ENCODE data around the gene CBR1. TPM values are rescaled to one million over a fixed set of nuclear protein-coding genes. Genes with fewer than 3 reads are reported as not detected.

The CBR1 gene
- total RNA-seq, 1 experiment from 2014 or later, result 297 TPM

DNA sequence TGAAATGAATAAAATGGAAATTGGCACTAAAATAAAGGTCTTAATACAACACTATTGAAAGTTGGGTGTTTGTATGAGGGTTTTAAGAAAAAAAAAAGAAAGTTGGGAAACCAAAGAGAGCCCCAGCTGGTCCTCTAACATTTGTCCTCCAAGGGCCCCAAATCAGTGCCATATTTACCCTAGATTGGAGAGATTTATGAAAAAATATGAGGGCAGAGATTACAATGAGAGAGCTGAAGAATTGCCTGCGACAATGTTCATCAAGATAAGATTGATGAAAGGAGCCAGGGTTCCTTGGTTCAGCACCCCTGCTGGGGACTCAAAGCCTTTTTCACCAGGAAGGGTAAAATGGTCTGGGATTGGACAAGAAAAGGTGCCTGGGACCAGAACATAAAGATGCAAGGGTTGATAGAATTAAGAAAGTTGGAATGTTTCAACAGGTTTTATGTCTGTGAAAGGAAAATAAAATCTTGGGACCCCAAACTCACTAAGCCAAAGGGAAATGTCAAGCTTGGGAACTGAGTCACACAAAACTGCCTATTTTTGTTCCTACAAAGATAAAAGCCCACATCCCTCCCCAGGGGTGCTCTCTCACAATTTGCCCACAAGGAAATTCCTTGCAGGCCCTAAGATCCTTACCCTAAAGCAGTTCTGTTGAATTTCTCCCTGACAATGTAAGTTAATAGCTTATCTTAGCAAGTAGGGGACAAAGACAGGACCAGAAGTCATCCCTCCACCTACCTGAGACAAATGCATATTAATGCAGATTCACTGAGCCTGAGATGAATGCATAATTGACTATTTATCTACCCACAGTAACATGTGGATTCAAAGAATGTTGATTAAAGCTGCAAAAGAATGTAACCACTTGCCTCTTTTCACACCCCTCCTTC, 26.8 kb downstream of the CBR1 start:
- CTCF ChIA-PET, result no interaction called here

DNA sequence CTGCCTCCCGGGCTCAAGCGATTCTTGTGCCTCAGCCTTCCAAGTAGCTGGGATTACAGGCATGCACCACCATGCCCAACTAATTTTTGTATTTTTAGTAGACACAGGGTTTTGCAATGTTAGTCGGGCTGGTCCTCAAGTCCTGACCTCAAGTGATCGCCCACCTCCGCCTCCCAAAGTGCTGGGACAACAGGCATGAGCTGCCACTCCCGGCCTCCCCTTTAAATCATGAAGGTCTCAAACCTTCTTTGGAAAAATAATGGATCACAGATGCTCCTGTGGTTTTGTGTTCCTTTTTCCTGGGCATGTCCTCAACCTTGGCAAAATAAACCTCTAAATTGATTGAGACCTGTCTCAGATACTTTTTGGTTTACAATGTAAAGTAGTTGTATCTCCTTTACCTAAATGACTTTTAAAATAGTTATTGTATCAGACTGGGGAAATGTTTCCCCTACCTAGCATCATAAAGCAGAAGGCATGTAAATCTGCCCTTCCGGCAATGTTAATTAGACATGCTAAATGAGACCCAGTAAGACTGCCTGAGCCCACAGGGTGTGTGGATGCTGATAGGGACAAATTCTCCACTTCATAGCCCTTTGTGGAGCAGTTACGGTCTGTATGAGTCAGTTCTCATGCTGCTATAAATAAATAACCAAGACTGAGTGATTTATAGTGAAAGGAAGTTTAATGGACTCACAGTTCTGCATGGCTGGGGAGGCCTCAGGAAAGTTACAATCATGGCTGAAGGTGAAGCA, 27.8 kb downstream of the CBR1 start:
- Histone ChIP-seq H3K79me2 (ENCODE audit: low read length) (no peaks in the 10 kb centered on the region), H3K9ac (ENCODE audit: low read length) (no peak overlapping the region), H3K27ac (ENCODE audit: low read length) (no peak overlapping the region), H3K27me3 (ENCODE audit: low read length) (no peaks in the 10 kb centered on the region), H3K9me2 (replicated peaks; ENCODE audit: low read length) (no peaks in the 10 kb centered on the region), H3K36me3 (ENCODE audit: low read depth, low read length) (peaks cover 2% of the 10 kb centered on the region; the same call in 1 of the 2 replicates), H3F3A (ENCODE audit: low read length, unreplicated experiment) (no peaks in the 10 kb centered on the region), H2AFZ (ENCODE audit: low read length) (no peak overlapping the region), H3K9me3 (ENCODE audit: low read length) (peaks cover 14% of the 10 kb centered on the region; the same call in 1 of the 2 replicates), H3K4me1 (ENCODE audit: insufficient read depth, low read length) (peaks cover 9% of the 10 kb centered on the region), H4K20me1 (ENCODE audit: low read length) (no peaks in the 10 kb centered on the region), H3K4me3 (ENCODE audit: low read length) (no peak overlapping the region), H3K4me2 (ENCODE audit: low read length) (peak overlapping the region; percentile 56)
- no peak for TF ChIP-seq EZH2 (IDR thresholded peaks at IDR 0.05; ENCODE audit: low read length, unreplicated experiment)
- TF ChIP-seq, protein P1, sequence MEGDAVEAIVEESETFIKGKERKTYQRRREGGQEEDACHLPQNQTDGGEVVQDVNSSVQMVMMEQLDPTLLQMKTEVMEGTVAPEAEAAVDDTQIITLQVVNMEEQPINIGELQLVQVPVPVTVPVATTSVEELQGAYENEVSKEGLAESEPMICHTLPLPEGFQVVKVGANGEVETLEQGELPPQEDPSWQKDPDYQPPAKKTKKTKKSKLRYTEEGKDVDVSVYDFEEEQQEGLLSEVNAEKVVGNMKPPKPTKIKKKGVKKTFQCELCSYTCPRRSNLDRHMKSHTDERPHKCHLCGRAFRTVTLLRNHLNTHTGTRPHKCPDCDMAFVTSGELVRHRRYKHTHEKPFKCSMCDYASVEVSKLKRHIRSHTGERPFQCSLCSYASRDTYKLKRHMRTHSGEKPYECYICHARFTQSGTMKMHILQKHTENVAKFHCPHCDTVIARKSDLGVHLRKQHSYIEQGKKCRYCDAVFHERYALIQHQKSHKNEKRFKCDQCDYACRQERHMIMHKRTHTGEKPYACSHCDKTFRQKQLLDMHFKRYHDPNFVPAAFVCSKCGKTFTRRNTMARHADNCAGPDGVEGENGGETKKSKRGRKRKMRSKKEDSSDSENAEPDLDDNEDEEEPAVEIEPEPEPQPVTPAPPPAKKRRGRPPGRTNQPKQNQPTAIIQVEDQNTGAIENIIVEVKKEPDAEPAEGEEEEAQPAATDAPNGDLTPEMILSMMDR (conservative IDR thresholded peaks at IDR 0.05; ENCODE audit: low read depth, low read length), result no peak
- CTCF ChIA-PET, result no interaction called here
- DNase-seq (peak; percentile 64), ATAC-seq (peak; percentile 100)
- no TSS peak for BruUV-seq (replicated peaks)
- POLR2A ChIA-PET (ENCODE audit: unreplicated experiment), result no interaction called here
- intact Hi-C loops (cut with micrococcal nuclease), result no loop called here

More for the DNA sequence above, 26.8 kb downstream of the CBR1 start:
- TF ChIP-seq EZH2 (IDR thresholded peaks at IDR 0.05; ENCODE audit: low read length, unreplicated experiment) (no peak), EZH2phosphoT487 (IDR thresholded peaks at IDR 0.05; ENCODE audit: borderline replicate concordance, low read length) (no peak)
- TF ChIP-seq, protein P1 (conservative IDR thresholded peaks at IDR 0.05; ENCODE audit: low read depth, low read length), result no peak
- no peak overlapping the region for H3K4me3 ChIP-seq (ENCODE audit: low read length)
- POLR2A ChIA-PET (ENCODE audit: unreplicated experiment), result no interaction called here
- peaks cover 15% of the 10 kb centered on the region; the same call in 1 of the 2 replicates for H3K9me3 ChIP-seq (ENCODE audit: low read length)
- DNase-seq (no peak), ATAC-seq (no peak)
- no peaks in the 10 kb centered on the region for H3K79me2 ChIP-seq (ENCODE audit: low read length)
- H3F3A ChIP-seq (ENCODE audit: low read length, unreplicated experiment), result no peaks in the 10 kb centered on the region
- peaks cover 2% of the 10 kb centered on the region; the same call in 1 of the 2 replicates for H3K36me3 ChIP-seq (ENCODE audit: low read depth, low read length)
- intact Hi-C loops (cut with micrococcal nuclease), result no loop called here
- peaks cover 9% of the 10 kb centered on the region for H3K4me1 ChIP-seq (ENCODE audit: insufficient read depth, low read length)
- BruUV-seq (replicated peaks), result no TSS peak
- no peaks in the 10 kb centered on the region for H3K27me3 ChIP-seq (ENCODE audit: low read length)
- H4K20me1 ChIP-seq (ENCODE audit: low read length), result no peaks in the 10 kb centered on the region
- no peak overlapping the region for H3K9ac ChIP-seq (ENCODE audit: low read length)
- no peak overlapping the region for H2AFZ ChIP-seq (ENCODE audit: low read length)
- no peak overlapping the region for H3K27ac ChIP-seq (ENCODE audit: low read length)
- H3K9me2 ChIP-seq (replicated peaks; ENCODE audit: low read length), result no peaks in the 10 kb centered on the region
- H3K4me2 ChIP-seq (ENCODE audit: low read length), result no peak overlapping the region

All from PC-3 (cell line).